T-helper 9 cell (primary cell): ENCODE results near the gene GLP1R.

Experiments
- DNase-seq: peaks from one replicate; pipeline ENCODE4 v3.0.0-alpha.2; 2020

Gene GLP1R

GRCh38 chr6:39065561-39065960 is 17.0 kb downstream of the GLP1R start:
- DNase-seq = no peak

GRCh38 chr6:39068391-39068790 is 19.8 kb downstream of the GLP1R start:
- DNase-seq = no peak

- DNase-seq = no peak
These were observed 24.2 kb downstream of the GLP1R start for GRCh38 chr6:39072830-39073229.

- DNase-seq = no peak
These were observed 25.1 kb downstream of the GLP1R start for GRCh38 chr6:39073471-39074355.

- no peak for DNase-seq
These were observed 25.9 kb downstream of the GLP1R start for GRCh38 chr6:39074486-39074885.

GRCh38 chr6:39075010-39075686 is 26.6 kb downstream of the GLP1R start:
- no peak for DNase-seq

GRCh38 chr6:39075807-39076622 is 27.4 kb downstream of the GLP1R start:
- no peak for DNase-seq

- no peak for DNase-seq
These were observed 28.3 kb downstream of the GLP1R start for GRCh38 chr6:39076623-39077535.

GRCh38 chr6:39077882-39078594 is 29.5 kb downstream of the GLP1R start:
- no peak for DNase-seq

- no peak for DNase-seq
These were observed 30.1 kb downstream of the GLP1R start for GRCh38 chr6:39078695-39079094.

GRCh38 chr6:39079197-39080125 is 30.9 kb downstream of the GLP1R start:
- DNase-seq = no peak

- DNase-seq = no peak
These were observed 31.8 kb downstream of the GLP1R start for GRCh38 chr6:39080246-39080875.

GRCh38 chr6:39082310-39082709 is 33.7 kb downstream of the GLP1R start:
- no peak for DNase-seq

GRCh38 chr6:39083231-39083634 is 34.7 kb downstream of the GLP1R start:
- no peak for DNase-seq

GRCh38 chr6:39084506-39084905 is 35.9 kb downstream of the GLP1R start:
- no peak for DNase-seq

GRCh38 chr6:39085129-39085797 is 36.7 kb downstream of the GLP1R start:
- DNase-seq = no peak

- no peak for DNase-seq
These were observed 37.7 kb downstream of the GLP1R start for GRCh38 chr6:39086294-39086693.

- DNase-seq = no peak
These were observed 38.1 kb downstream of the GLP1R start for GRCh38 chr6:39086711-39087110.

GRCh38 chr6:39087197-39087596 is 38.6 kb downstream of the GLP1R start:
- no peak for DNase-seq
